Mesodermal cell (in vitro differentiated cells): ENCODE measurements around the gene RPL13.
A peak's percentile ranks its signal among the peaks of the same experiment; 100 is the strongest.
"Not testable (repeated sequence)": the region's sequence is repeated elsewhere in the genome, so short reads cannot be mapped to it uniquely, and the experiment has no call there.

Source experiments
- H3K27ac ChIP-seq: 2 replicates; pipeline ENCODE4 v1.7.0; 2013; ENCODE audit warnings: mild to moderate bottlenecking, low read depth, low read length, moderate library complexity; ENCODE audit not compliant: severe bottlenecking
- H3K36me3 ChIP-seq: 2 replicates; pipeline ENCODE4 v1.7.1; 2013; ENCODE audit warnings: mild to moderate bottlenecking, low read length, moderate library complexity; ENCODE audit not compliant: control insufficient read depth, insufficient read depth
- H3K4me1 ChIP-seq: one replicate; pipeline ENCODE4 v1.7.1; 2013; ENCODE audit warnings: mild to moderate bottlenecking, low read length; ENCODE audit not compliant: insufficient read depth, control insufficient read depth, poor library complexity, severe bottlenecking
- H3K4me3 ChIP-seq: 2 replicates; pipeline ENCODE4 v1.7.0; 2013; ENCODE audit warnings: low read length, control low read depth, mild to moderate bottlenecking; ENCODE audit not compliant: insufficient read depth, poor library complexity, severe bottlenecking; ENCODE audit errors: extremely low read depth
- H3K9me3 ChIP-seq: 2 replicates; pipeline ENCODE4 v1.7.1; 2013; ENCODE audit warnings: mild to moderate bottlenecking, low read length, moderate library complexity; ENCODE audit not compliant: control insufficient read depth
- WGBS, 2 experiments: methylation state at CpG; one replicate each; pipeline ENCODE4 v1.1.5; 2013; ENCODE audit warnings: missing lambda C conversion rate in 2 of 2; ENCODE audit not compliant: insufficient coverage in 2 of 2; 5-methylcytosine and 5-hydroxymethylcytosine counted together

The RPL13 gene

DNA sequence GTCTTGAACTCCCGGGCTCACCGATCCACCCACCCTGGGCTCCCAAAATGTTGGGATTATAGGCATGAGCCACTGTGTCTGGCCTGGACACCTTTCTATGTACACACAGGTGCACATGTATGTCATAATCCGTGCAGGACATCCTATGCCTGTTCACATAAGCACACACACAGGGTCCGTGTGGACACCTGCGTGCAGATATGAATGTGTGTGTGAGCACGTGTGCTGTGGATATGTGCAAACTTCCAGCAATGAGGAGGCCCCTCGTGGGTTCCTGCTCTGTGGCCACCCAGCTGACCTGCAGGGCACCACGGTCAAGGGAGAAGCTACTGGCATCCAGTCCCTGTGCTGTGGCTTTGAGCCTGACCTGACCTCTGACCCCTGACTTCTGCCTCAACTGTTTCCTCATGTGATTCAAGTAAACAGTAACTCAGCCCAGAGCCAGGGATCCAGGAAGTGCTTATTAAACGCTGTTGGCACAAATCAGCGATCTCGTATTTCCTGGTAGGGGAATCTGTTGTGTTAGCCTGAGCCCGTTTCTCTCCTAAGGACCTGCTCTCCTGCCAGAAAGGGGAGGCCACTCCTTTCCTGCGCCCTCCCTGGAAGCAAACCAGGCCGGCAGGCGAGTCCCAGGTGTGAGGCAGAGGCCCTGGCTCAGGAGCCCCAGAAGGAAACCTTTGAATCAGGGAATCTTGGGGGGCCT is 21.5 kb downstream of the RPL13 start:
- Histone ChIP-seq H3K4me1 (peaks cover 19% of the 10 kb centered on the region), H3K9me3 (no peaks in the 10 kb centered on the region), H3K27ac (peak overlapping the region; percentile 45), H3K36me3 (no peaks in the 10 kb centered on the region), H3K4me3 (no peak overlapping the region)
- 77 to 80% methylated on average over 11 to 13 of the region's 15 CpGs for WGBS, 2 experiments

DNA sequence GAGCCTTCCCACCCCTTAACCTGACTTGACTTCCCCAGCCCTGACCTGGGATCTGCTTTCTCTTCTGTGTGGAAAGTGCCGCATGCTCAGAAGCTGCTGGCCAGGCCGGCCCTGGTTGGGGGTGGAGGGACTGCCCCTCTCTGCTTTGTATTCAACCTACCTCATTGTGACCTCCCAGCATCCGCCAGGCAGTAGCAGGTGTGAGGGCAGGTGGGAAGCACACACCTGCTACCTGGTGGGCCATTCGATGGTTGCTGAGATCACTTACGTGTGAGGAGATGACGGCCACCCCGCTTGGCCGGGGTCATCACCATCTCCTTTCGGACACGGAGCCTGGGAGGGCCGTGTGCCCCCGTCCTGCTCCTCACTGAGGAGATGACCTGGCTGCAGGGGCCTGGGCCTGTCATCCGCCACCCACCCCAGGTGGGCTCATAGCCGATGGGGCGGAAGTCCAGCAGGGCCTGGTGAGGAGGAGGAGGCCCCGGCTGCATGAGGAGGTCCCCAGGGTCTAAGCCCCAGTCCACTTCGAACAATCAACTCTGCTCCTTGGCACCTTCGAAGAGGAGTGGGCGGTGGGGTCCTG is 22.2 kb downstream of the RPL13 start:
- 96 to 97% methylated on average over 9 to 17 of the region's 19 CpGs for WGBS, 2 experiments
- no peak overlapping the region for H3K27ac ChIP-seq
- peaks cover 19% of the 10 kb centered on the region for H3K4me1 ChIP-seq
- no peaks in the 10 kb centered on the region for H3K36me3 ChIP-seq
- H3K9me3 ChIP-seq: no peaks in the 10 kb centered on the region
- no peak overlapping the region for H3K4me3 ChIP-seq

DNA sequence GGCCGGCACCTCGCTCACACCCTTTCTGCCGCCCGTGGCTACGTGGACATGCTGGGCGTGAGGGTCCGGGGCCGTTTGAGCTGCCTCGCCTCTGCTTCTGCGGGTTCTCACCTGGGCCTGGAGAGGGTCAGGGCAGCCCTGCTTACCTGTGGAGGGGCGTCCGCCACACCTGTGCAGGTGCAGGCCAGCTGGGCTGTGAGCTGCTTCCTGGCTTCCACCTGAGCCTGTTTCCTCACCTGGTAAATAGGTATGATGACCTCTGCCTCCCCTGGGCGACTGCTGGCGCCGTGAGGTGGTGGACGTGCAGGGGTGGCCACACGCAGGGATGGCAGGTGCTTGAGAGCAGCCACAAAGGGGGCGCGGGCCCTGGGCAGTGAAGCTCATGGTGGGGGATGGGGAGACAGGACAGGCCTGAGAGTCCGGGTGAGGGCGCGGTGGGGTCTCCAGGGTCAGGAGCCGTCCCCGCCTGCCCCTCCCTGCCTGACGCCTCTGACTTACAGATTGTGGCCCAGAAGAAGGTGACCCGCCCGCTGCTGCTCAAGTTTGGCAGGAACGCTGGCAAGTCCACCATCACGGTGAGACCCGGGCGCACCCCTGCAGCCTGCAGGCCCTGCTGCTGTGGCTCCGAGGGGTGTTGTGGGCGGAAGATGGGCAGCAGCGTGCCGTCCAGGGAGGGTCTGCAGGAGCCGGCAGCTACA is 22.9 kb downstream of the RPL13 start:
- Histone ChIP-seq H3K9me3 (no peaks in the 10 kb centered on the region), H3K36me3 (no peaks in the 10 kb centered on the region), H3K4me1 (peaks cover 19% of the 10 kb centered on the region), H3K4me3 (no peak overlapping the region), H3K27ac (no peak overlapping the region)
- WGBS, 2 experiments: 88 to 91% methylated on average over 27 to 28 of the region's 36 CpGs

DNA sequence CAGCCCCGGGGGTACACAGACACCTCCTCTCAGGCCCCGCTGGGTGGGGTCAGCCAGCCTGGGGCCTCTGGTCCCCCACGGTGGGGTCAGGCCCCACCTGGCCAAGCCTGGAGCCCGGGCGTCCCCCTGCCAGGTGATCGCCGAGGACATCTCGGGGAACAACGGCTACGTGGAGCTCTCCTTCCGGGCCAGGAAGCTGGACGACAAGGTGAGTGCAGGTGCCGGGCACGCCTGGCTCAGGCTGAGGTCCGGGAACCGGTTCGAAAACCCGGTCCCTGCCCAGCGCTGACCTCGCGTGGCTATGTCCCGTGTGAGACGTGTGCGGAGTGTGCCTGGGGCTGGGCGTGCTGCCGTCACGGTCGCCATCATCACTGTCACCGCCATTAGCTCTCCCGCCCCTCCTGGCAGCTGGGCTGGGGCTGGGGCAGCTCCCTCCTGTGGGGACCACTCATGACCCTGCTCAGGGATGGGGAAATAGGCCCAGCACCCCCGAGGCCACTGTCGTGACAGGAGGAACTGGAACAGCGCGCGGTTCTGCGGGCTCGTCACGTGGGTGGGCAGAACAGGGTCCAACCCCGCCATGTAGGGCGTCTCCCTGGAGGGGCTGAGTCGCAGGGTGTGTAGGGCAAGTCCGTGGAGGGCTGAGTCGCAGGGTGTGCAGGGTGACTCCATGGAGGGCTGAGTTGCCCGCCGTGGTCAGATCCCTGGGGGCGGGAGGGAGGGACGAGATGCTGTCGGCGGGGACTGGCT is 23.6 kb downstream of the RPL13 start:
- Histone ChIP-seq H3K4me3 (no peak overlapping the region), H3K4me1 (peaks cover 19% of the 10 kb centered on the region), H3K27ac (no peak overlapping the region), H3K36me3 (no peaks in the 10 kb centered on the region), H3K9me3 (no peaks in the 10 kb centered on the region)
- 92 to 95% methylated on average over 45 to 49 of the region's 49 CpGs for whole genome bisulfite sequencing, 2 experiments

DNA sequence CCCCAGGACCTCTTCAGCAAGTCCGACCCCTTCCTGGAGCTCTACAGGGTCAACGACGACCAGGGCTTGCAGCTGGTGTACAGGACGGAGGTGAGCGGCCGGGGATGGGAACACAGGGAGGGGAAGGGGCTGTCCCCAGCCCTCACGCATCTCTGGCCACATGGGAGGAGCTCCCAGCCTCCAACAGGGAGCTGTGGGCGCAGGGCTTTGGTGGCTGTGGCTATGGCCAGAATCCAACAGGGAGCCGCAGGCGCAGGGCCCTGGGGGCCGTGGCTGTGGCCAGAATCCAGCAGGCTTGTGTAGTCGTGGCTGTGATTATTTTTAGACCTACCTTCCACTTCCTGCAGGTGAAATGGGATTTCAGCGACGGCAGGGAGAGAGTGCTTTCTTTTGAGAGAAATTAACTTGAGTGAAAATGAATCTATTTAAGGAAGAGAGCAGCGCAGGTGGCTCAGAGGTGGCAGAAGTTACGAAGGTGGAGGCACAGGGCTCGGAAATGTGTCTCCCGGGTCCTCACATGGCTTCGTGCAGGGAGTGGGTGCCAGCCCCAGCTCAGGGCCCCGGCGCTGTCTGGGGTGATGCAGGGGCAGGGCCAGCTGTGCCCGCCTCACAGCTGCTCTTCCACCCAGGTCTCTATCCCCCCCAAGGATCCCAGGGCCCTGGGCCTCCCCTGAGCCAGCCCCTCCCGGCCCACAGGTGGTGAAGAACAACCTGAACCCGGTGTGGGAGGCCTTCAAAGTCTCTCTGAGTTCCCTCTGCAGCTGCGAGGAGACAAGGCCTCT is 24.5 kb downstream of the RPL13 start:
- peaks cover 19% of the 10 kb centered on the region for H3K4me1 ChIP-seq
- WGBS, 2 experiments: 87% methylated on average over 15 to 17 of the region's 25 CpGs

DNA sequence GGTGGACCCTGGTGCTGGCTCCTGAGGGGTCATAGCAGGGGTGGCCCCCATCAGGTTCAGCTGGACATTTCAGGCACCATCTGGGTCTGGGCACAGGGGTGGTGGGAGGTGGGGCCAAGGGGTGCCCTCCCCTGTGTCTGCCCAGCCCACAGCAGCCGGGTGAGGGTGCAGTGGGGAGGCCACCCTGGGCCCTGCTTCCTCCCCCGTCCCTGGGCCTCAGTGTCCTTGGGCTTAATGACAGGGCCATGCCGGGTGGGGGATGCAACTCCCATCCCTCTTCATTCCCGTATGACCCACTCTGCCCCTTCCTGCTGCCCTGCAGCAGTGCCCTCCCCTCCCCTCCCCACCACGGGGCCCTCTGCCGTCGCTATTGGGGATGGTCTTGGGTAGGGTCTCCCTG is 25.7 kb downstream of the RPL13 start:
- peaks cover 19% of the 10 kb centered on the region for H3K4me1 ChIP-seq
- 93 to 100% methylated on average over 2 of the region's 7 CpGs for WGBS, 2 experiments

More for the DNA sequence above, 24.5 kb downstream of the RPL13 start:
- H3K36me3 ChIP-seq: no peaks in the 10 kb centered on the region
- H3K27ac ChIP-seq: no peak overlapping the region
- H3K9me3 ChIP-seq: no peaks in the 10 kb centered on the region
- H3K4me3 ChIP-seq: no peak overlapping the region

DNA sequence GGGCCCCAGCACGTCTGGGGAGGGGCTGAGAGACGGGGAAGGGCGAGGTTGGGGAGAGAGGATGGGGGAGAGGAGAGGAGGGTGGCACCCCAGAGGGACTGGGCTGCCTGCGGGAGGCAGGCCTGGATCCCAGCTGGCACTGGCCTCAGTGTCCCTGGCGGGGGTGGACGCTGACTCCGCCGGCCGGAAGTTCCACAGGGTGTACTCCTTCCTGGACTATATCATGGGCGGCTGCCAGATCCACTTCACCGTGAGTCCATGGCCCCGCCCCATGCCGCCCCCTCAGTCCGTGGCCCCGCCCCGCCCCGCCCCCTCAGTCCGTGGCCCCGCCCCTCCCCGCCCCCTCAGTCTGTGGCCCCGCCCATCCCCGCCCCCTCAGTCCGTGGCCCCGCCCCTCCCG is 26.4 kb downstream of the RPL13 start:
- no peaks in the 10 kb centered on the region for H3K36me3 ChIP-seq
- no peaks in the 10 kb centered on the region for H3K9me3 ChIP-seq
- WGBS, 2 experiments: 93 to 100% methylated on average over 5 to 10 of the region's 25 CpGs

More for the DNA sequence above, 25.7 kb downstream of the RPL13 start:
- H3K27ac ChIP-seq: no peak overlapping the region
- H3K36me3 ChIP-seq: no peaks in the 10 kb centered on the region
- no peak overlapping the region for H3K4me3 ChIP-seq
- no peaks in the 10 kb centered on the region for H3K9me3 ChIP-seq

DNA sequence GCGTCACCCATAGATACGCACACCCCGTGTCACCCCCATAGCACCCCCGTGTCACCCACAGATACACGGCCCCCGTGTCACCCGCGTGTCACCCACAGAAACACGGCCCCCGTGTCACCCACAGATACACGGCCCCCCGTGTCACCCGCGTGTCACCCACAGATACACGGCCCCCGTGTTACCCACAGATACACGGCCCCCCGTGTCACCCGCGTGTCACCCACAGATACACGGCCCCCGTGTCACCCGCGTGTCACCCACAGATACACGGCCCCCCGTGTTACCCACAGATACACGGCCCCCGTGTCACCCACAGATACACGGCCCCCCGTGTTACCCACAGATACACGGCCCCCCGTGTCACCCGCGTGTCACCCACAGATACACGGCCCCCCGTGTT is 27.2 kb downstream of the RPL13 start:
- H3K36me3 ChIP-seq, H3K9me3 ChIP-seq, H3K4me3 ChIP-seq, H3K27ac ChIP-seq, H3K4me1 ChIP-seq: not testable (repeated sequence)
- 97% methylated on average over 6 of the region's 36 CpGs; no CpG with 5 or more reads in 1 of the 2 experiments for WGBS, 2 experiments

More for the DNA sequence above, 26.4 kb downstream of the RPL13 start:
- peaks cover 13% of the 10 kb centered on the region for H3K4me1 ChIP-seq
- H3K4me3 ChIP-seq: no peak overlapping the region
- H3K27ac ChIP-seq: no peak overlapping the region

DNA sequence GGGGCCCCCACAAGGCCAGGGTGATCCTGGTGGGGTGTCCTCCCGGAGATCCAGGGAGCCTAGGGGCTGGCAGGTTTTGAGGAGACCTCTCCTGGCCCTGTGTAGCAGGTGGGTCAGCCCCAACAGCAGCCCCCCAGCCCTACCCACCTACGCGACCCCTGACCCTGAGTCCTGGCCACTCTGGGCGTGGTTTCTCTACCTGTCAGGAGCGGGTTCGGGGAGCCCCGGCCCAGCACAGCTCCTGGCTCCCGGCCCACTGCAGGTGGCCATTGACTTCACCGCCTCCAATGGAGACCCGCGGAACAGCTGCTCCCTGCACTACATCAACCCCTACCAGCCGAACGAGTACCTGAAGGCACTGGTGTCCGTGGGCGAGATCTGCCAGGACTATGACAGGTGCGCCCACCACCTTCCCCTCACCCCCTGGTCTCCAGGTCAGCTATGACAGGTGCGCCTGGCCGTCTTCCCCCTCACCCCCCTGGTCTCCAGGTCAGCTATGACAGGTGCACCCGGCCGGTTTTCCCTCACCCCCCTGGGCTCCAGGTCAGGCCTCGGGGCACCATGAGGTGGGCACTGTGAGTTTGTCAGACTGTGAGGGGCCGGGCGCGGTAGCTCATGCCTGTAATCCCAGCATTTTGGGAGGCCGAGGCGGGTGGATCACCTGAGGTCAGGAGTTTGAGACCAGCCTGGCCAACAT is 28.1 kb downstream of the RPL13 start:
- H3K27ac ChIP-seq: no peak overlapping the region
- H3K9me3 ChIP-seq: no peaks in the 10 kb centered on the region
- peaks cover 6% of the 10 kb centered on the region for H3K4me1 ChIP-seq
- H3K36me3 ChIP-seq: no peaks in the 10 kb centered on the region
- H3K4me3 ChIP-seq: no peak overlapping the region
- WGBS, 2 experiments: 94 to 97% methylated on average over 15 to 24 of the region's 26 CpGs
